GM10248 (cell line): ENCODE measurements around the gene KLK6.
A peak's percentile ranks its signal among the peaks of the same experiment; 100 is the strongest.

Source experiments
- CTCF ChIA-PET: fragments of 300-600 bp; sonication (Branson Sonifier 250); formaldehyde crosslinking; extraction: SDS; loops from one replicate; lab custom pipeline; 2021; ENCODE audit warnings: antibody characterized with exemption; lab: Yijun Ruan, JAX
- POLR2A ChIA-PET: fragments of 350-650 bp; sonication (Branson Sonifier 250); formaldehyde crosslinking; extraction: SDS; loops from one replicate; lab custom pipeline; 2020; ENCODE audit warnings: antibody characterized with exemption; lab: Yijun Ruan, JAX
- DNase-seq: peaks from one replicate; pipeline ENCODE4 v3.0.0; 2012; ENCODE audit errors: extremely low spot score
- TF ChIP-seq, protein P1 (sequence below): IDR thresholded peaks from 2 replicates; pipeline ENCODE4 v1.5.1; 2012; ENCODE audit warnings: mild to moderate bottlenecking, low read depth; ENCODE audit errors: extremely low read depth, missing control alignments, control extremely low read depth

The KLK6 gene

DNA sequence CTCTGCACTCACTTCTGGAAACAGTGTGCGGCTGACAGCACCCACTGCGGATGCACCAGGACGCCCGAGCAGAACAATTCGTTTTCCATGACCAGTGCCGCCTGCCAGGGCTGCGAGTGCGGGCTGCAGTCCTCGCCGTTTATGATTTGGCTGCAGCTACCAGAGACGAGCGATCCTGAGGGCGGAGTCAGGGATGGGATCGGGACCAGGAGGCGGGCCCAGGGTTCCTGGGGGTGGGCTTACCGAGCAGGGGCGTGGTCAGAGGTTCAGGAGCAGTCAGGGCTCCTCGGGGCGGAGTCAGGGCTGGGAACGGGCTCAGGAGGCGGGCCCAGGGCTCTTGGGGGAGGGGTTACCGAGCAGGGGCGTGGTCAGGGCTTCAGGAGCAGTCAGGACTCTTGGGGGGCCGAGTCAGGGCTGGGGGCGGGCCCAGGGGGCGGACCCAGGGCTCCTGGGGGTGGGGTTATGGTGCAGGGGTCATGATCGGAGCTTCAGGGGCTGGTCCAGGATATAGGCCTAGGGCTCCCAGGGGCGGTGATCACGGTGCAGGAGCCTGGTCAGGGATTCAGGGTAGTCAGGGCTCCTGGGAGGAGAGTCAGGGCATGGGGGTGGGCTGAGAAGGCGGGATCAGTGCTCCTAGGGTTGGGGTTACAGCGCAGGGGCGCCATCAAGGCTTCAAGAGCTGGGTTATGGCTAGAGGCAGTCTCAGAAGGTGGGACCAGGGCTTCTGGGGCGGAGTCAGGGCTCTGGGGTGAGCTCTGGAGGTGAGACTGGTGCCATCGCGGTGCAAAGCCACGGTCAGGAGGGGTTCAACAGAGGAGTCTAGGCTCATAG lies 59.9 kb downstream of the KLK6 start:
- ChIA-PET POLR2A (interaction anchor here (1.2 kb wide), 1 partner anchor 105 kb away, joined by 3 read pairs; no protein-coding TSS in a partner anchor), CTCF (interaction anchor here (1.2 to 3.6 kb wide), 4 partner anchors 8 to 114 kb away, joined by 3 to 31 read pairs (median 9); no protein-coding TSS in a partner anchor)
- TF ChIP-seq, protein P1, sequence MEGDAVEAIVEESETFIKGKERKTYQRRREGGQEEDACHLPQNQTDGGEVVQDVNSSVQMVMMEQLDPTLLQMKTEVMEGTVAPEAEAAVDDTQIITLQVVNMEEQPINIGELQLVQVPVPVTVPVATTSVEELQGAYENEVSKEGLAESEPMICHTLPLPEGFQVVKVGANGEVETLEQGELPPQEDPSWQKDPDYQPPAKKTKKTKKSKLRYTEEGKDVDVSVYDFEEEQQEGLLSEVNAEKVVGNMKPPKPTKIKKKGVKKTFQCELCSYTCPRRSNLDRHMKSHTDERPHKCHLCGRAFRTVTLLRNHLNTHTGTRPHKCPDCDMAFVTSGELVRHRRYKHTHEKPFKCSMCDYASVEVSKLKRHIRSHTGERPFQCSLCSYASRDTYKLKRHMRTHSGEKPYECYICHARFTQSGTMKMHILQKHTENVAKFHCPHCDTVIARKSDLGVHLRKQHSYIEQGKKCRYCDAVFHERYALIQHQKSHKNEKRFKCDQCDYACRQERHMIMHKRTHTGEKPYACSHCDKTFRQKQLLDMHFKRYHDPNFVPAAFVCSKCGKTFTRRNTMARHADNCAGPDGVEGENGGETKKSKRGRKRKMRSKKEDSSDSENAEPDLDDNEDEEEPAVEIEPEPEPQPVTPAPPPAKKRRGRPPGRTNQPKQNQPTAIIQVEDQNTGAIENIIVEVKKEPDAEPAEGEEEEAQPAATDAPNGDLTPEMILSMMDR: no peak
- peak; percentile 88 for DNase-seq
